ENCODE data around the gene TTBK1.

GRCh38 chr6:43295456-43295855, 52.2 kb downstream of the TTBK1 start:
- TF ChIP-seq CTCF (IDR thresholded peaks at IDR 0.05), result no peak
- no peak for TF ChIP-seq POLR2A (IDR thresholded peaks at IDR 0.05)
- TF ChIP-seq EP300 (IDR thresholded peaks at IDR 0.05), result no peak
